HCT116 (cell line): Measurements from ENCODE around the gene PAQR4.

Experiments
- EZH2phosphoT487 ChIP-seq: fragments of 200-600 bp; IDR thresholded peaks from 2 replicates; pipeline ENCODE4 v1.6.1; 2018; ENCODE audit warnings: antibody characterized with exemption, borderline replicate concordance
- POLR2AphosphoS5 ChIP-seq: IDR thresholded peaks from 2 replicates; pipeline ENCODE4 v1.6.1; 2011; ENCODE audit warnings: mild to moderate bottlenecking, low read depth, low read length, moderate library complexity
- TF ChIP-seq, protein P1 (sequence below), 3 experiments: fragments of 200-600 bp in 1 of 3; sonication (generic) in 1 of 3; IDR thresholded peaks in 2 of 3; conservative IDR thresholded peaks in 1 of 3; 2 replicates each; pipeline ENCODE4 v1.5.1; 2012 to 2017; ENCODE audit warnings: low read depth in 2 of 3, low read length in 2 of 3, antibody characterized with exemption in 1 of 3, borderline replicate concordance in 1 of 3, control low read depth in 1 of 3, mild to moderate bottlenecking in 1 of 3, mixed read lengths in 1 of 3, mixed run types in 1 of 3, moderate library complexity in 1 of 3; ENCODE audit not compliant: insufficient read depth in 1 of 3

DNA sequence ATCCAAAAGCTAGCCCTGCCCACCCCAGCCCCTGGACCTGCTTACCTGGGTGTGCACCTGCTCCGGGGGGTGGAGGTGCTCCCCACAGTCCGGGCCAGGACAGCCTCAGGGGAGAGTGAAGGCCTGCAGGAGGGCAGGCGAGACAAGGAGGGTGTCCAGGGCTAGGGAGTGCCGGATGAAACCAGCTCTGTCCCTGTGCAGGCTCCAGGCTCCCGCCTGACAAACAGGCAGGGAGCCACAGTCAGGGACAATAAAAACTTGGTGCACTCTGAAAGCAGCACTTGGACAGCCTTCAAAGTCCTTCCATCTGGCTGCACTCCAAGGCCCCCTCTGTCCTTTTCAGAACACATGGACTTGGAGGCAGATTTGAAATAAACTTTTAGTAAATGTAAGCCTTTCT lies 3.9 kb downstream of the PAQR4 start:
- no peak for TF ChIP-seq POLR2AphosphoS5
- no peak for TF ChIP-seq EZH2phosphoT487
- TF ChIP-seq, protein P1, sequence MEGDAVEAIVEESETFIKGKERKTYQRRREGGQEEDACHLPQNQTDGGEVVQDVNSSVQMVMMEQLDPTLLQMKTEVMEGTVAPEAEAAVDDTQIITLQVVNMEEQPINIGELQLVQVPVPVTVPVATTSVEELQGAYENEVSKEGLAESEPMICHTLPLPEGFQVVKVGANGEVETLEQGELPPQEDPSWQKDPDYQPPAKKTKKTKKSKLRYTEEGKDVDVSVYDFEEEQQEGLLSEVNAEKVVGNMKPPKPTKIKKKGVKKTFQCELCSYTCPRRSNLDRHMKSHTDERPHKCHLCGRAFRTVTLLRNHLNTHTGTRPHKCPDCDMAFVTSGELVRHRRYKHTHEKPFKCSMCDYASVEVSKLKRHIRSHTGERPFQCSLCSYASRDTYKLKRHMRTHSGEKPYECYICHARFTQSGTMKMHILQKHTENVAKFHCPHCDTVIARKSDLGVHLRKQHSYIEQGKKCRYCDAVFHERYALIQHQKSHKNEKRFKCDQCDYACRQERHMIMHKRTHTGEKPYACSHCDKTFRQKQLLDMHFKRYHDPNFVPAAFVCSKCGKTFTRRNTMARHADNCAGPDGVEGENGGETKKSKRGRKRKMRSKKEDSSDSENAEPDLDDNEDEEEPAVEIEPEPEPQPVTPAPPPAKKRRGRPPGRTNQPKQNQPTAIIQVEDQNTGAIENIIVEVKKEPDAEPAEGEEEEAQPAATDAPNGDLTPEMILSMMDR (IDR thresholded peaks at IDR 0.05 in 2 of 3, conservative IDR thresholded peaks at IDR 0.05 in 1 of 3; ENCODE audit: borderline replicate concordance in 1 of 3, insufficient read depth in 1 of 3, low read depth in 2 of 3, low read length in 2 of 3): no peak
